HepG2 (cell line): ENCODE measurements around the gene OSBPL2. TPM values are rescaled to one million over a fixed set of nuclear protein-coding genes. Genes with fewer than 3 reads are reported as not detected.
A peak's percentile ranks its signal among the peaks of the same experiment; 100 is the strongest.

Experiments used
- AHDC1 ChIP-seq: sonication (generic); formaldehyde crosslinking; IDR thresholded peaks from 2 replicates; pipeline ENCODE4 v1.5.1; 2020; ENCODE audit warnings: mild to moderate bottlenecking, missing genetic modification reagents, borderline replicate concordance
- CC2D1A ChIP-seq: sonication (generic); formaldehyde crosslinking; IDR thresholded peaks from 2 replicates; pipeline ENCODE4 v1.8.1; 2023; ENCODE audit warnings: mild to moderate bottlenecking, missing genetic modification reagents
- ZBTB7B ChIP-seq: sonication (generic); formaldehyde crosslinking; IDR thresholded peaks from 2 replicates; pipeline ENCODE4 v1.4.0; 2020; ENCODE audit warnings: missing genetic modification reagents
- ZNF230 ChIP-seq: sonication (generic); formaldehyde crosslinking; IDR thresholded peaks from 2 replicates; pipeline ENCODE4 v1.4.0; 2020; ENCODE audit warnings: mild to moderate bottlenecking, missing genetic modification reagents
- ZNF567 ChIP-seq: sonication (generic); formaldehyde crosslinking; IDR thresholded peaks from 2 replicates; pipeline ENCODE4 v1.8.1; 2023; ENCODE audit warnings: mild to moderate bottlenecking, missing genetic modification reagents, borderline replicate concordance
- ZNF644 ChIP-seq: IDR thresholded peaks from 2 replicates; pipeline ENCODE4 v1.6.1; 2016; ENCODE audit warnings: low read depth
- ZNF800 ChIP-seq: sonication (generic); formaldehyde crosslinking; IDR thresholded peaks from 2 replicates; pipeline ENCODE4 v1.4.0; 2020; ENCODE audit warnings: missing genetic modification reagents
- ZSCAN12 ChIP-seq: sonication (generic); formaldehyde crosslinking; IDR thresholded peaks from 2 replicates; pipeline ENCODE4 v1.9.0; 2021; ENCODE audit warnings: mild to moderate bottlenecking, missing genetic modification reagents
- polyA plus RNA-seq, 8 experiments: library from polyadenylated mRNA; depleted of rRNA in 3 of 8; stranded (reverse) in 7 of 8; unstranded in 1 of 8; fragments of >200 nt; fragmentation: Illumina TruSeq in 4 of 8; extraction: Trizol in 4 of 8; gene quantifications; 2 replicates each; pipeline versions ENCODE4 v1.2.1 to v1.2.3, GENCODE V29; 2011 to 2016; ENCODE audit warnings: low read depth in 4 of 8, missing spikeins in 1 of 8, mixed read lengths in 1 of 8; ENCODE audit not compliant: insufficient read depth in 1 of 8
- total RNA-seq, 5 experiments: library from RNA; depleted of rRNA; stranded (reverse); fragments of >200 nt; fragmentation: Illumina TruSeq; extraction: Trizol; gene quantifications; 2 replicates each; pipeline ENCODE4 v1.2.3, GENCODE V29; 2016; ENCODE audit warnings: low read depth in 1 of 5
- TF ChIP-seq, protein P1 (sequence below): sonication (generic); formaldehyde crosslinking; IDR thresholded peaks from 2 replicates; pipeline ENCODE4 v1.4.0; 2020; ENCODE audit warnings: mild to moderate bottlenecking, missing genetic modification reagents

OSBPL2 gene
- total and polyA plus RNA-seq, 2 of the 13 experiments (the other 11 are each of a cell fraction or from before 2014, with no cell fraction given): 18.5 to 37.4 TPM

- TF ChIP-seq ZNF800 (CRISPR knock-in tag) (peak; percentile 99), CC2D1A (no peak), AHDC1 (CRISPR knock-in tag) (no peak), ZNF567 (CRISPR knock-in tag) (0 out of 2 replicates have a peak, but pooled peaks have one; percentile 60), ZNF230 (CRISPR knock-in tag) (no peak), ZBTB7B (no peak), ZSCAN12 (CRISPR knock-in tag) (no peak), ZNF644 (CRISPR knock-in tag) (no peak)
- TF ChIP-seq, protein P1, sequence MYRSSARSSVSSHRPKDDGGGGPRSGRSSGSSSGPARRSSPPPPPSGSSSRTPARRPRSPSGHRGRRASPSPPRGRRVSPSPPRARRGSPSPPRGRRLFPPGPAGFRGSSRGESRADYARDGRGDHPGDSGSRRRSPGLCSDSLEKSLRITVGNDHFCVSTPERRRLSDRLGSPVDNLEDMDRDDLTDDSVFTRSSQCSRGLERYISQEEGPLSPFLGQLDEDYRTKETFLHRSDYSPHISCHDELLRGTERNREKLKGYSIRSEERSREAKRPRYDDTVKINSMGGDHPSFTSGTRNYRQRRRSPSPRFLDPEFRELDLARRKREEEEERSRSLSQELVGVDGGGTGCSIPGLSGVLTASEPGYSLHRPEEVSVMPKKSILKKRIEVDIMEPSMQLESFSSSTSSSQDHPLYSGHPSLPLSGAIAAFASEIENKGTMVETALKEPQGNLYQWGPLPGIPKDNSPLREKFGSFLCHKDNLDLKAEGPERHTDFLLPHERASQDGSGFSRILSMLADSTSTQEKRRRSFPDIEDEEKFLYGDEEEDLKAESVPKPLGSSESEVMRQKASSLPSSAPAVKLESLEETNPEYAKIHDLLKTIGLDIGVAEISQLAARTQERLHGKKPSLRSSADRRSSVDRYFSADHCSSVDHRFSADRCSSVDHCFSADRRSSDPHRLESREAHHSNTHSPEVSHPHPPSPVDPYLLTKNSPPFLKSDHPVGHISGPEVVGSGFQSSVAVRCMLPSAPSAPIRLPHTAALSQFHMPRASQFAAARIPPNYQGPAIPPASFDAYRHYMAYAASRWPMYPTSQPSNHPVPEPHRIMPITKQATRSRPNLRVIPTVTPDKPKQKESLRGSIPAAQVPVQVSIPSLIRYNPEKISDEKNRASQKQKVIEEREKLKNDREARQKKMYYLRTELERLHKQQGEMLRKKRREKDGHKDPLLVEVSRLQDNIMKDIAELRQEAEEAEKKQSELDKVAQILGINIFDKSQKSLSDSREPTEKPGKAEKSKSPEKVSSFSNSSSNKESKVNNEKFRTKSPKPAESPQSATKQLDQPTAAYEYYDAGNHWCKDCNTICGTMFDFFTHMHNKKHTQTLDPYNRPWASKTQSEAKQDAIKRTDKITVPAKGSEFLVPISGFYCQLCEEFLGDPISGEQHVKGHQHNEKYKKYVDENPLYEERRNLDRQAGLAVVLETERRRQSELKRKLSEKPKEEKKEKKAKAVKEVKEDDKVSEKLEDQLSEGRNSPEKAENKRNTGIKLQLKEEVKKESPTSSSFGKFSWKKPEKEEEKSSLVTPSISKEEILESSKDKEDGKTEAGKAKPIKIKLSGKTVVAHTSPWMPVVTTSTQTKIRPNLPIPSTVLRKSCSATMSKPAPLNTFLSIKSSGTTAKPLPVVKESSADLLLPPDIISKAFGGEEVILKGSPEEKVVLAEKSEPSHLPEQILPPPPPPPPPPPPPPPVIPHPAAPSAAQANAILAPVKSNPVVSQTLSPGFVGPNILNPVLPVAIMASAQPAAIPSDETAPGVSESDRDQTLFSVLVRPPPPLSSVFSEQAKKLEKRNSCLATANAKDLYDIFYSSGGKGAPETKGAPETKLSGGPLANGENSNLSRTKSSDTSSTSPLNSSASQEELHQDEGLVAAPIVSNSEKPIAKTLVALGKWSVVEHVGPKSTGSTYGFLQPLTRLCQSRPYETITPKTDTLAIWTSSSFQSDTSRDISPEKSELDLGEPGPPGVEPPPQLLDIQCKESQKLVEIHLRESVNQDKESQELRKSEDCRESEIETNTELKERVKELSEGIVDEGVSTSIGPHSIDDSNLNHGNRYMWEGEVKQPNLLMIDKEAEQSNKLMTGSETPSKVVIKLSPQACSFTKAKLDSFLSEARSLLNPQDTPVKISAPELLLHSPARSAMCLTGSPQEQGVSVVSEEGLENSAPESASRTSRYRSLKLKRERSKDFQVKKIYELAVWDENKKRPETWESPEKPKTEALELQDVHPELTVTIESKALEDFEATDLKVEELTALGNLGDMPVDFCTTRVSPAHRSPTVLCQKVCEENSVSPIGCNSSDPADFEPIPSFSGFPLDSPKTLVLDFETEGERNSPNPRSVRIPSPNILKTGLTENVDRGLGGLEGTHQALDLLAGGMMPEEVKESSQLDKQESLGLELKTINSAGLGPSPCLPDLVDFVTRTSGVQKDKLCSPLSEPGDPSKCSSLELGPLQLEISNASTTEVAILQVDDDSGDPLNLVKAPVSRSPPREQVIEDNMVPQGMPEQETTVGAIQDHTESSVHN (CRISPR knock-in tag): no peak
Observed at GRCh38 chr20:62219101-62219991, 19.0 kb upstream of the OSBPL2 start (continued).
